G401 (cell line): ENCODE results near the gene MAPRE2. TPM values are rescaled to one million over a fixed set of nuclear protein-coding genes. Genes with fewer than 3 reads are reported as not detected.

Experiments
- DNase-seq: peaks from one replicate; pipeline ENCODE4 v3.0.0-alpha.2; 2015; ENCODE audit warnings: low spot score
- in situ Hi-C: cut with HindIII; loops from 2 replicates; pipeline ENCODE4 v1.10.0; 2016; ENCODE audit warnings: low sequenced_read_pairs, mixed read lengths
- total RNA-seq: library from RNA; depleted of rRNA; stranded (reverse); fragments of >200 nt; shearing (Covaris generic); gene quantifications from 2 replicates; pipeline ENCODE4 v1.2.3, GENCODE V29; 2014; rRNA removed

Gene MAPRE2
- total RNA-seq, 1 experiment from 2014 or later = 30.3 TPM

- in situ Hi-C loops = no loop called here
- no peak for DNase-seq
Observed at GRCh38 chr18:35190948-35191697, 149.9 kb downstream of the MAPRE2 start.

DNA sequence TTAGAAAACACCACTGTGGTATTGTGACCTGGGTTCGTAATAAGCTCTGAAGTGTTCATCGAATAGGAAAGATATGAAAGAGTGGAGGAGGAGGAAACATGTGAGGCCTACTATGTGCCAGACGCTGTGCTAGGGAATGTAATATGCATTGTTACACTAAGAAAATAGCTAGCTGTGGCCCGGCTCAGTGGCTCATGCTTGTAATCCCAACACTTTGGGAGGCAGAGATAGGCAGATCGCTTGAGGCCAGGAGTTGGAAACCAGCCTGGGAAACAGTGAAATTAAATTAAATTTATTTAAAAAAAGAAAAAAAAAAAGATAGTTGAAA is 150.4 kb downstream of the MAPRE2 start:
- DNase-seq = no peak
- in situ Hi-C loops = no loop called here

GRCh38 chr18:35192415-35192814 is 151.2 kb downstream of the MAPRE2 start:
- in situ Hi-C loops = no loop called here
- no peak for DNase-seq

Other genes starting within 250 kb of the MAPRE2 start
- 6.0 and 9.2 TPM in 2 replicates for gene ZNF397, start 199.6 kb downstream of the MAPRE2 start, total RNA-seq
- 18.4 and 18.6 TPM in 2 replicates for gene ZSCAN30, start 248.8 kb downstream of the MAPRE2 start, total RNA-seq